ENCODE results near the gene SNED1.

Gene SNED1

GRCh38 chr2:241007111-241007510 lies 8.7 kb downstream of the SNED1 start:
- no peak for DNase-seq

GRCh38 chr2:241007880-241008710 lies 9.7 kb downstream of the SNED1 start:
- DNase-seq = no peak

- no peak for DNase-seq
These were observed 10.3 kb downstream of the SNED1 start for GRCh38 chr2:241008711-241009121.

DNA sequence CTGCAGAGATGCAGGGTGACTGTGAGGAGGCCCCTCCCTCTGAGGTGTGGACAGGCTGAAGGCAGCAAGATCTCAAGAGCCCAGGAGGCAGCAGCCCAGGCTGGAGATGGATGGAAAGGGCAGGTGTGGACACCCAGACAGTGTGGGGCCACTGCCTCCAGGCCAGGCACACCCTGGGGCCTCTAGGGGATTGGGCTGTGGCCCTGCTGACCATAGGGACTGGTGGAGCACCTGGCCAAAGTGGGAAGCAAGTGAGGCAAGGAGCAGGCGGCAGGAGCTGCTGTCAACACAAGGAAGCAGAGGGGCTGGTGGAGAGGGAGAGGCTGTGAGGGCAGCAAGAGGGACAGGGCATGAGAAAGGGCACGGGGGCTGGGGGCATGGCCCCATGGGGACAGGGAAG lies 10.8 kb downstream of the SNED1 start:
- no peak for DNase-seq

DNA sequence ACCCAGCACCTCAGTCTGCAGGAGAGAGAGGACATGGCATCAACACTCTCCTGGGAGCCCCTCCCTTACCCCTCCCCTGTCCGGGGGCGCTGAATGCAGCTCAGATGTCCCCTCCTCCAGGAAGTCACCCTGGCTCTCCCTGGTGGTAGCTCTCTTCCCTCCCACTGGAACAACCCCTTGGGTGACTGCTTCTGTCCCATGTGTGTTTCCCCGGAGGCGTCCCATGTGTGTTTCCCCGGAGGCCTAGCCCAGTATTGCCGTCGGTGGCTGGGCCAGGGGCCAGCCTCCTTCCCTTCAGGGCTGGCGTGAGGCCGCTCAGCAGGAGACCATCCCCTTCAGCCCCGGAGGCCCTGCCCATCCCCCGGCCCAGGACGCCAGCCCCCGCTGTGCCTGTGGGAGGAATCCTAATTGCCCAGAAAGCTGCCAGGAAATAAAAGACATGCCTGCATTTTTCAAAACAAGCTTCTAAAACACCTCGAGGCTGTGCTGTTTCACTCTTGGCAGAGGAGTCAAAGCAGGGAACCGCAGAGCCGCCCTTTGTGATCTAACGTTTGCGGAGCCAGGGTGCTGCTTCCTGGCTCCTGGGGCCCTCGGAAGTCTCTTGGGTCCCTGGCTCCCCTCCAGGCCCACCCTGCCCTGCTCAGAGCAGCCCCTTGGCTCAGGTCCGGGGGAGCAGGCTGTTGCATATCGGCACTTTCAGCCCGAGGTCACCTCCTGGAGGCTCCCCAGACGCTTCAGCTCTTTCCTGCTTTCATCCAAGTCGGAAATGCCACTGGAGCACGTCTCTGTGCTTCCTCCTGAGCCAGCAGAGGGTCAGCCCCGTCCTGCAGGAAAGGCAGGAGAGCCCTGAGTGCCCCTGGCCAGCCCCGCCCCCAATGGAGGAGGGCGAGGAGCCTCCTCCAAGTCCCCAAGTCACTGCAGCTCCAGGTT lies 11.4 kb downstream of the SNED1 start:
- peak; percentile 15 for DNase-seq

- DNase-seq = no peak
These were observed 12.3 kb downstream of the SNED1 start for GRCh38 chr2:241010531-241011295.

- DNase-seq = no peak
These were observed 12.8 kb downstream of the SNED1 start for GRCh38 chr2:241011296-241011600.

DNA sequence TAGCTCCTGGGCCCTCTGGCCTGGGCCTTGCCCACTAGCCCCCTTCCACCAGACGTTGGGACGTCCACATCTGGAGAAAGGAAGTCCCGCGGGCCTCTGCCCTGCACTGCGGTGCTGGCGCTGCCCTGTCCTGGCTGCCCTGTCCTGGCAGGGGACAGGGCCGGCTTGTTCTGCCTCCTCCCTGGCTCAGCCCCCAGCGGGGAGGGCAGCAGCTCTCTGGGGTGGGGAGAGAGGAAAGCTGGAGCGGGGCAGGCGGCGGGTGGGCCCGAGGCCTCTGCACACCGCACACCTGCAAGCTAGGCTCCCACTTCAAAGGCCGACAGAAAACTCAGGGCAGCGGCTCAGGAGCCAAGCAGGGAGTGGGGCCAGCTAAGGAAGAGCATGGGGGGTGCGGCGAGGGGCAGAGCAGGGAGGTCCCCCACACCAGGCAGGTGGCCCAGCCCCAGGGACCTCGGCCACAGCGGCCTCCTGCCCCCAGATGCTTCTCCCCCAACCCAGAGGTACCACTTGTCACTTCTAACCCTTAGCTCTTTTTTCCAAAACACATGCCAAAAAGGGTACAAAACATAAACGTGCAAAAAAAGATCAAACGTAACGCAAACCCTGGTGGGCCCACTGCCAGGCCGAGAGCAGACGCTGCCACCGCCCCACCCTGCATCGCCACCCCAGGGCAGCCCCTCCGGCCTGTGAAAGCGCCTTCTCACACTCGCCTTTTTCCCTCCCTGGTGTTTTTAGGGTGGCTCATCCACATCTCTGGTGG lies 13.5 kb downstream of the SNED1 start:
- DNase-seq = no peak

- DNase-seq = no peak
These were observed 15.8 kb downstream of the SNED1 start for GRCh38 chr2:241014224-241014623.

DNA sequence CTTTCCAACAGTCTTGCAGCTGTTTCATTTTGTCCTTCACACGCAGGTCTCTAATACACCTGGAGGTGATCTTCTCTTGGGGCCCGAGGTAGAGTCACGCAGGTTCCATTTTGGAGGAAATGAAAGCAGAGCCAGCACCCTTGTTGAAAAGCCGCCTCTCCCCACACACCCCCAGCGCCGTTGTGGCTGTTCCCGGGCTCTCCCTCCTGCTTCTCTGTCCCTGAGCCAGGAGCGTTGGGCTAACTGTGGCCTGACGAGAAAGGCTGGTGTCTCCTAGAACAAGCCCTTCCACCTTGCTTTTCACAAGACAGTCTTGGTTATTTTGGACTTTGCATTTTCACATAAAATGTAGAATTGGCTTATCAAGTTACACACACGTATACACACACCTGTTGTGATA lies 16.3 kb downstream of the SNED1 start:
- no peak for DNase-seq

DNA sequence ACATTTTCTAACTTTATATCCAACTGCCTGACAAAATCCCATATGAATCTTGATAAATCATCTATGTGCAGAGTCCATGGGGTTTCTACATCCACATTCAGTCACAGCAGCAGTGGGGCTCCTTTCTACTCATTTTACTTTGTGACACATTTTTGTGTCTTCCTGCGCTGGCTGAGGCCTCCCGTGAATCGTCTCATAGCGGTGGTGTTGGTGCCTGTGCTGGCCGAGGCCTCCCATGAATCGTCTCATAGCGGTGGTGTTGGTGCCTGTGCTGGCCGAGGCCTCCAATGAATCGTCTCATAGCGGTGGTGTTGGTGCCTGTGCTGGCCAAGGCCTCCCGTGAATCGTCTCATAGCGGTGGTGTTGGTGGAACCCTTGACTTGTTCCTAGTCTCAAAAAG lies 17.0 kb downstream of the SNED1 start:
- no peak for DNase-seq

DNA sequence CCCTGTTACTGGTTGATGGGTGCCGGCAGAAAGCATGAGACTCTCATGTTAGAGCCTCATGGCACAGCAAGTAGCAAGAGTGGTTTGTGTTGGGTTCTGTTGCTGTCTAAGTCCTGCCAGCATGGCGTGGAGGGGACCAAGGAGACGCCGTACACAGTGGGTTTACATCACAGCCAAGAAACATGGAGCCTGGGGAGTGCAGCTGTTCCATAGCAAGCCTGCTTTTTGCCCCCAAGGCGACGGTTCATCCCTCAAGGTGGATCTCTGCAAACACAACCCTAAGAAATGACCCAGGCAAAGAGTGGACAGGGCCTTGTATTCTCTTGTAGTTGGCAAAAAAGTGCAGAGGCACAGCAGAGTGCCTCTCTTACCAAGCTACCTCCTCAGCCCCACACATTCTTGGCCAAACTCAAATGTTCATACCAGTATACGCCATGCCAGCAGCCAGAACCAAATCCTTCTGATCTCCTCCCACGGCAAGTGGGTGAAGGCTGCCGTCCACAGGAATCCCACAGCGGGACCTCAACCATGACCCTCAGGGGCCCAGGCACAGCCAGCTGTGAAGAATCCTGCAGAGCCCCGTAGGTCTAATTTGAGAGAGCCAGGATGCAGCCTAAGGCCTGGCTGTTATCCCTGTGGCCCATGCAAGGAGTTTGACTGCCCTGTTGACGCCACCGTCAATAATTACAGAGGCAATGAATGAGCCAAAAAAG lies 19.0 kb downstream of the SNED1 start:
- DNase-seq = no peak

DNA sequence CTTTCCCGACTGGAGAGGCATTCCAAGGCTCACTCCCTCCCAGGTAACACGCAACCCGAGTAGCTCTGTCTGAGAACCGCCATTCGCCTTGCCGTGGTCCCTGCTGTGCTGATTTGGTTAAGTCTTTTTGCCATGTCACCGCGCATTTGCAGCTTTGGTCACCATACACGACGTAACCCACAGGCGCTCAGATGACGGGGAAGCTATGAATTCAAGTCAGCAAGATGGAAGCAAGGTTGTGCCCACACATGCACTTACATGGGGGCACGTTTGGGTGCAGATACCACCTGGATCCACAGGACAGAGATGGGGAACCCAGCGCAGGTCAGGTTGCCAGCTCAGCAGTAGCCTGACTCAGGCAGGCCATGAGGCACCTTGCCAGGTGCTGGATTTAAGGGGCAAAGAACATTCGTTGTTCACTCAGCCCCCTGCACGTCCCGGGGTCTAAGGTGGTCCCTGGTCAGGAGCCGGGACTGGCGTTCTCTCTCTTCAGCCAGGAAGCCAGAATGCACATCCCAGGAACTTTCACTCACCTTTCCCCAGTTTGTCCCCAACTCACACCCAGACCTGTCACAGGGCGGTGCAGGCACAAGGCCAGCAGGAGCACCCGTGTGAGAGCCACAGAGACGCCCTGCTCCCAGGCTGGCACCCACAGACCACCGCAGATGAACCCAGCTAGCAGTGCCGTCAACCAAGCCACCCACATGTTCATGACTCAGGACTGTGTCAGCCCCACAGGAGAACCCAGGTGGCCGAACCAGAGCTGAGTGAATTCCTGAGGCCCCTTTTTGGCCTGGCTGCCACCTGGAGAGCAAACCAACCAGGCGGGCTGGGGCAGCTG lies 19.9 kb downstream of the SNED1 start:
- DNase-seq = no peak

DNA sequence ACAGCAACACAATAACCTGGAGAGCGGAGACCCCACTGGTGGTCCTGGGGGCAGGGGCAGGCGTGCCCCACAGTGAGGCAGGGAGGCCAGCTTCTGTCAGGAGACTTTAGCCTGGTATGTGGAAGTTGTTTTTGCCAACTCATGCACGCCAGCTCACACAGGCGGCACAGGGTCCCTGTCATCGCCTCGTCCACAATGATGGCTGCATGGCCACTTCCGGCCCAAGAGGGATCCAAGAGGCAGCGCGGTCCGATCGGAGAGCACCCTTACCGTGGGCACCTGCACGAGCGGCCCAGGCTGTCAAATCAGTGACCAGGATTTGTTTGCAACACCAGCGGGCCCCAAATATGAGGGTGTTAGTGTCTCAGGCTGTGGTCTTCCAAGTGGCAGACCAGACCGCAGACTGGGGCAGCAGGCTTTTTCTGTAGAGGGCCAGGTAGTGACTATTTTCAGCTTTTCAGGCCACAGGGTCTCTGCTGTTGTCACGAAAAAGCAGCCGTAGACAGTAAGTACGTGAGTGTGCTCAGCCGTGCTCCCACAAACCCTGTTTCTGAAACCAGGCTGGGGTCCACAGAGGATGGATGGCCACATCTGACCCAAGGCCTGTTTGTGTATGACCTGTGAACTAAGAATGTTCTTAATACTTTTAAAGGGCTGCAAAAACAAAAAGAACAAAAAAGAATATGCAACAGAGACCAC lies 21.2 kb downstream of the SNED1 start:
- DNase-seq = no peak

GRCh38 chr2:241020201-241020600 lies 21.8 kb downstream of the SNED1 start:
- no peak for DNase-seq

DNA sequence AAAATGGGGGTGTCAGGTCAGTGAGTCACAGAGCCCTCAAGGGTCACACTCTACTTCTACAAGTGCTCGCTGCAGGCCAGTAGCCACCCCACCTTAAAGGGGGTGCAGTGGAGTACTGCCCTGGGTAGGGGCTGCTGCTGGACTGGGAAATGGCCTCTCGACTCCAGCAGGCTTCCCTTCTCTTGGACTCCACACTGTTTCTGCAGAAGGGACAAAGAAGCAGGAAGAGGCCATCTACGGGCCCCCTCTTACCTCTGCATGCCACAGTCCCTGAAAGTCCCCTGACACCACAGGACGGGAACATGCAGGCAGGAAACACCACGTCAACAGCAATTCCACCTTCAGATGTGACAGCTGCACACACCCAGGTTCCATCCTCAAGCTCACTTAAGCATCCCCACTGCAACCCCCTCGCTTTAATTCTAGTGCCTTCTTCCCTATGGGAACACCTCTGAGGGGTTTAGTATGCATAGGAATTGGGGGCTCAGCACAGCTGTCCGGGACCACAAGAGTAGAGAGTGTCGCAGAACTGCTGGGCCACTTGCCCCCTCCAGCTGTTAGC lies 22.3 kb downstream of the SNED1 start:
- DNase-seq = no peak

GRCh38 chr2:241025639-241026038 lies 27.2 kb downstream of the SNED1 start:
- no peak for DNase-seq

DNA sequence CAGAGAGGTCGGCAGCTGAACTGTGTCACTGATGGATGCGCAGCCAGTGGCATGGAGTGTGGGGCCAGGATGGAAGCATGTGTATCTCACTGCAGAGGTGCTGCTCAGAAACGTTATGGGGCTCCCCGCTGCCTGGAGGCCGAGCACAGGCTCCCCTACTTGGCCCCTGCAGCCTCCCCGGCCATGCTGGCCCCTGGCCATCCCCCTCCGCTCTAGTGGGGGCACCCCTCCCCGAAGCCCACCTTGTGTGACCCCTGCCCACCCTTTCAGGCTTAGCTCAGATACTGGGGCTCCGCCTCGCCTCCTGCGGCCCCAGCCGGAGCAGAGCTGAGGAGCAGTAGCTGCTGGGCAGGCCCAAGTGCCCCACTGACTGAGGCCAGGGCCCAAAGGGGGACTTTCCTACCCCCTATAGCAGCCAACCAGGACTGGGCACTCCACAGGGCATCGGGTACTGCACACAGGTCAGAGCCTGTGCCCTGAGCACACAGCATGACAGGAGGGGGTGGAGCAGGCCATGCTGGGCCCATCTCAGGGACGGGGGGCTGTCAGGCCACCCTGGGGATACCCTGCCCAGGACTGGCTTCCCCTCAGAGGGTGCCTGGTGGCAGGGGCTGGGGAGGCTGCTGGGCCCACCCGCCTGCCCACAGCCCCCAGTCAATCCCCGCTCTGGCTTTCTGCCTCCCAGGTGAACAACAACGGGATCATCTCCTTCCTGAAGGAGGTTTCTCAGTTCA lies 31.3 kb downstream of the SNED1 start:
- DNase-seq = no peak

GRCh38 chr2:241030333-241030680 lies 31.9 kb downstream of the SNED1 start:
- DNase-seq = no peak

Data from NCI-H2029 (cell line).